ENCODE data around the gene DIP2C. TPM values are rescaled to one million over a fixed set of nuclear protein-coding genes. Genes with fewer than 3 reads are reported as not detected.

The DIP2C gene
- total RNA-seq, 3 donors from 2014 or later = 17.1 to 48.2 (median 20.3) TPM

- Histone ChIP-seq H3K27ac (no peak overlapping the region), H3K36me3 (no peaks in the 10 kb centered on the region), H3K27me3 (no peaks in the 10 kb centered on the region), H3K9me3 (no peaks in the 10 kb centered on the region), H3K4me3 (no peak overlapping the region), H3K4me1 (no peaks in the 10 kb centered on the region)
- intact Hi-C loops (cut with DNase I; ENCODE audit: low total_unique reads) = no loop called here
- TF ChIP-seq CTCF (IDR thresholded peaks at IDR 0.05) (no peak), POLR2AphosphoS5 (IDR thresholded peaks at IDR 0.05) (no peak), POLR2A (IDR thresholded peaks at IDR 0.05) (no peak)
- no peak for DNase-seq (ENCODE audit: low spot score in 2 of 2)
These were observed 267.2 kb downstream of the DIP2C start for GRCh38 chr10:422241-422640.

- H3K27ac ChIP-seq = no peak overlapping the region
- H3K9me3 ChIP-seq = no peaks in the 10 kb centered on the region
- H3K36me3 ChIP-seq = no peaks in the 10 kb centered on the region
- H3K4me3 ChIP-seq = no peak overlapping the region
- no peak for DNase-seq (ENCODE audit: low spot score in 2 of 2)
- no peaks in the 10 kb centered on the region for H3K4me1 ChIP-seq
- H3K27me3 ChIP-seq = no peaks in the 10 kb centered on the region
- TF ChIP-seq POLR2AphosphoS5 (IDR thresholded peaks at IDR 0.05) (no peak), POLR2A (IDR thresholded peaks at IDR 0.05) (no peak)
- intact Hi-C loops (cut with DNase I; ENCODE audit: low total_unique reads) = no loop called here
These were observed 268.3 kb downstream of the DIP2C start for GRCh38 chr10:421170-421569.

- TF ChIP-seq POLR2AphosphoS5 (IDR thresholded peaks at IDR 0.05) = no peak
- TF ChIP-seq CTCF (IDR thresholded peaks at IDR 0.05) = no peak
- TF ChIP-seq POLR2A (IDR thresholded peaks at IDR 0.05) = no peak
- no peak overlapping the region for H3K4me3 ChIP-seq
- H3K4me1 ChIP-seq = no peaks in the 10 kb centered on the region
- no peaks in the 10 kb centered on the region for H3K36me3 ChIP-seq
- no peaks in the 10 kb centered on the region for H3K27me3 ChIP-seq
- intact Hi-C loops (cut with DNase I; ENCODE audit: low total_unique reads) = no loop called here
- no peaks in the 10 kb centered on the region for H3K9me3 ChIP-seq
- no peak overlapping the region for H3K27ac ChIP-seq
- no peak for DNase-seq (ENCODE audit: low spot score in 2 of 2)
These were observed 269.0 kb downstream of the DIP2C start for GRCh38 chr10:420154-421121.

DNA sequence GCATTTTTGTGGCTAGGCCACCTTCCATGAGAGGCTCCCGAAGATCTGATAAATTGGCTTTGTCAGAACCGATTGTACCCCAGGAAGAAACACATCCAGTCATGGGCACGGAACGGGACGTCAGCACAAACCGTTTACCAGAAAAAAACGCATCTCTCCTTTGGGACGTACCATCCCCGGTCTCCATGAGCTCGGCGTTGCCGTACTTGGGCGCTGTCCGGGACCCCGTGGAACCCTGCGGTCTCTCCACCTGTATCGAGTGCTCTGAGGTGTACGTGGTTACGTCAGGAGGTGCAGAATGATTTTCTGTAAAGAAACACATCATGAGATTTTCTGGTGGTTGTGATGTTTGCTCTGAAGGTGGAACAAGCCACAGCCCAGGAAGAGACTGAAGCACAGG, 270.6 kb downstream of the DIP2C start:
- peaks cover 2% of the 10 kb centered on the region for H3K36me3 ChIP-seq
- H3K9me3 ChIP-seq = no peaks in the 10 kb centered on the region
- no peak overlapping the region for H3K27ac ChIP-seq
- no peak for DNase-seq (ENCODE audit: low spot score in 2 of 2)
- no peak overlapping the region for H3K4me3 ChIP-seq
- H3K27me3 ChIP-seq = no peaks in the 10 kb centered on the region
- intact Hi-C loops (cut with DNase I; ENCODE audit: low total_unique reads) = no loop called here
- TF ChIP-seq CTCF (IDR thresholded peaks at IDR 0.05) (no peak), POLR2A (IDR thresholded peaks at IDR 0.05) (no peak), POLR2AphosphoS5 (IDR thresholded peaks at IDR 0.05) (no peak)
- H3K4me1 ChIP-seq = no peaks in the 10 kb centered on the region

- H3K27ac ChIP-seq = no peak overlapping the region
- H3K4me3 ChIP-seq = no peak overlapping the region
- no peaks in the 10 kb centered on the region for H3K4me1 ChIP-seq
- intact Hi-C loops (cut with DNase I; ENCODE audit: low total_unique reads) = no loop called here
- DNase-seq (ENCODE audit: low spot score in 2 of 2) = no peak
- H3K36me3 ChIP-seq = peaks cover 7% of the 10 kb centered on the region
- H3K27me3 ChIP-seq = no peaks in the 10 kb centered on the region
- H3K9me3 ChIP-seq = no peaks in the 10 kb centered on the region
- TF ChIP-seq CTCF (IDR thresholded peaks at IDR 0.05) (no peak), POLR2A (IDR thresholded peaks at IDR 0.05) (no peak)
These were observed 271.2 kb downstream of the DIP2C start for GRCh38 chr10:418226-418625.
